GM21825 (cell line): ENCODE measurements around the gene VGLL1.

Experiments used
- ATAC-seq: cut with Tn5 transposase; IDR thresholded peaks from one replicate; pipeline ENCODE4 v1.9.1; 2021; ENCODE audit warnings: mild to moderate bottlenecking, moderate library complexity; ENCODE audit not compliant: unreplicated experiment

The VGLL1 gene

DNA sequence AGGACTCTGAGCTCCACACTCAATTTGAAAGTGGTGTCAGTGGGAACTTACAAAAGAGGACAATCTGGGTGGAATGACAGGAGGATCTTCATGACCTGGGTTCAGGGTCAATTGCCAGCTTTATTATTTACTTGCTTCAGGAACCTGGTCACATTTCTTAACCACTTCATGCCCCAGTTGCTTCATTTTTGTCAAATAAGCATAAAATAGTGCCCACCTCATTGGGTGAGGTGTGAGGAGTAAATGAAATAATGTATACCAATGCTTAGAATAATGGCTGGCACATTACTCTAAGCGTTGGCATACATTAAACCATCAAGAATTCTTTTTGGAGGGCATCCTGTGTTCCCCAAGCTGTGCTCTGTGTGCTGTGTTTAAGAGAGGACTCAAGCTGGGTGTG, 19.4 kb downstream of the VGLL1 start:
- no peak for ATAC-seq

GRCh38 chrX:136555694-136556093, 23.7 kb downstream of the VGLL1 start:
- no peak for ATAC-seq

GRCh38 chrX:136572030-136572429, 40.0 kb downstream of the VGLL1 start:
- ATAC-seq: no peak

GRCh38 chrX:136574548-136574947, 42.5 kb downstream of the VGLL1 start:
- no peak for ATAC-seq

- peak; percentile 84 for ATAC-seq
These were observed 45.5 kb downstream of the VGLL1 start for GRCh38 chrX:136577552-136577951.

- ATAC-seq: no peak
These were observed 48.3 kb downstream of the VGLL1 start for GRCh38 chrX:136580316-136580715.

DNA sequence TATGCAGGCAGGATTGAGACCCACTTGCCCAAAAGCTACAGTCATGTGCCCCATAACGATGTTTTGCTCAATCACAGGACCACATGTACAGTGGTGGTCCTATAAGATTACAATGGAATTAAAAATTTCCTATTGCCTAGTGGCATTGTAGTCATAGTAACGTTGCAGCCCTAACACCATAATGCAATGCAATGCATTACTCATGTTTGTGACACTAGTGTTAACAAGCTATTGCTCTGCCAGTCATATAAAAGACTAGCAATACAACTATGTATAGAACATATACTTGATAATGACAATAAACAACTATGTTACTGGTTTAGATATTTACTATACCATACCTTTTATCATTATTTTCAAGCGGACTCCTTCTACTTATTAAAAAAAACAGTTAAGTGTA, 50.6 kb downstream of the VGLL1 start:
- no peak for ATAC-seq

GRCh38 chrX:136584545-136584944, 52.5 kb downstream of the VGLL1 start:
- no peak for ATAC-seq

DNA sequence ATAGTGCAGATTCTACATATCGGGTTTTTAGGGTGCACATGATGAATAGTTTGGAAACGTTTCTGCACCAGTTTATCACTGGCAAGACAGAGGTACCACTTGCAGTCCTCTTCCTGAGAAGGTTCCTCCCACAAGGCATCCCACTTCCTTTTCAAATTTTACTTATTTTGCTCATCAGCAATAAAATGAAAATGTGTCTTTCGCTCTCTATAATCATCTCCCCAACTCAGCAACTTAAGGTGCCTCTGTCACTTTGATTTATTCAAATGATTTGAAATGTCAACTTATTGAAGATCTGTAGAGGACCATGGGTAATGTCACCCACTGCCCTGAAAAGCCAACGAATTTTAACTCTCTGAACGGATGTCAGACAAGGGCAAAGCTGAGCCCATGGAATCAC, 53.2 kb downstream of the VGLL1 start:
- no peak for ATAC-seq

- ATAC-seq: no peak
These were observed 53.9 kb downstream of the VGLL1 start for GRCh38 chrX:136585960-136586359.

DNA sequence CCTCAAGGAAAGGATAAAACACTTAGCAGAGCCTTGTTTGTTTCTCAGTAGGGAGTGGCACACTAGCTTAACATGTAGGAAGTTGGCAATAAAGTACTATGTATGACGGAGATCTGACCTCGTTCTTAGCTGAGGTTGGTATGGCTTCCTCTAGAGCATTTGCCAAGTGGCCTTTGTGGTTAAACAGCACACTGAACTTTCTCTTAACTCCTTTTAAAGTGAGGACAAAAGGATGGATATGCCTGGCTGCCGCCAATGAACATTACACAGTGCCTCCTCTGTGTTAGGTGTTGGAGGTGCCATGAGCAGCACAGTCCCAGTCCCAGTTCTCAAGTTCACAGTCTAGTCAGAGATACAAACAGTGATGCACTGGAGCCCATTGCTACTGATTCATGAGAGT, 54.4 kb downstream of the VGLL1 start:
- no peak for ATAC-seq

DNA sequence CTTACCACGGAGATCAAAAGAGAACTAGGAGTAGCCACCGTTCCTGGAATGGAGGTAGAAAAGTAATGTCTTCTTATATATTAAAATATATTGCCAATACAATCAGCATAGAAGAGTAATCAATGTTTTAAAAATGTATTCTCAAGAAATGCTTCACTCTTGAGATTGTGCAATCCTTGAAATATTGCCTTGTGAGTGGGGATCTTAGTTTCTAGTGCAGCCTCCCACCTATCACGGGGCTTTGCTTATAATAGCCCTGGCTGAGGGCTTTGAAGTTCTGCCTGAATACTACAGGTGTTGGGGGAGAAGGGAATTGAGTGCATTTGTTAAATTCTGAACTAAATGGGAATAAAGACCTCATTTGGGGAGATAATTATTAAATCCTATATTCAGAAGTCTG, 55.5 kb downstream of the VGLL1 start:
- ATAC-seq: no peak

GRCh38 chrX:136588036-136588435, 56.0 kb downstream of the VGLL1 start:
- peak; percentile 56 for ATAC-seq

- no peak for ATAC-seq
These were observed 58.0 kb downstream of the VGLL1 start for GRCh38 chrX:136589966-136590365.

DNA sequence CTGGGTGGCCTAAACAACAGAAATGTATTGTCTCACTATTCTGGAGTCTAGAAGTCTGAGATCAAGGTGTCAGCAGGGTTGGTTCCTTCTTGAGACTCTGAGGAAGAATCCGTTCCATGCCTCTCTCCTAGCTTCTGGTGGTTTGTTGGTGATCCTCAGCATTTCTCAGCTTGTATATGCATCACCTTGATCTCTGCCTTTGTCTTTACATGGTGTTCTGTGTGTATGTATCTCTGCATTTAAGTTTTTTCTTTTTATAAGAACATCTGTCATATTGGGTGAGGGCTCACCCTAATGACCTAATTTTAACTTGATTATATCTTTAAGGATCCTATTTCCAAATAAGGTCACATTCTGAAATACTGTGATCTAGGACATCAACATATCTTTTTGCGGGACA, 65.3 kb downstream of the VGLL1 start:
- no peak for ATAC-seq

DNA sequence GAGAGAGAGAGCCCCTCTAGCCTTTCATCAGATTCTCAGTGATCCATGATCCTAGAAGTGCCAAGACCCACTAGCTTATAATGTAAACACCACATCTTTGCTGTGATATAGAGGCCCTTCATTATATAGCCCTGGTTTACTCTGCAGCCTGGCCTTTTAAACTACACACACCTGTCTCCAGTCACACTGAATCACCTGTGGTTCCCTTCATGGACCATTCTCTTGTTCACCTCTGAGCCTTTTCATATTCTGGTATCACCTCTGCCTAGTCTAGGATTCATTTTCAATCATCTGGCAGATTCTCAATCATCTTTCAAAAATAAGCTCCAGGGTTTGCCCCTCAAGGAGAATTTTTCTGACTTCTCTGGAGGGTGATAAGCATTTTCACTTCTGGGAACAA, 65.9 kb downstream of the VGLL1 start:
- ATAC-seq: no peak

DNA sequence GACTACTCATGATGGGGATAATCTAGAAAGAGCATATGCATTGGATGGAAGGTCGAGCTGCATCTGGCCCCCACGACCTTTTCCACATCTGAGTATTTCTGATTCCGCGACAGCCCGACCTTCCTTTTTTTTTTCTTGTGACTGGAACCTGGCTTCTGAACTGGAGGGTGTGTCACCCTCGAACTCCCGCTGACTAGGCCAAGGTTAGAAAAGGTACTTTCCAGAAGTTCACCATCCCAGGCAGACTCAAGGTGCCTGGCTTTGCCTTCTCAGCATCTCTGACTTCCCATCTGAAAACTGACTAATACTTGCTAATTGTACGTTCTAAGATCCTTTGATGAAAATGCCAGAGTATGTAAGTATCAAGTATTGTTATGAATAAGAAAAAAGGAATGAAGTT, 66.6 kb downstream of the VGLL1 start:
- ATAC-seq: no peak

DNA sequence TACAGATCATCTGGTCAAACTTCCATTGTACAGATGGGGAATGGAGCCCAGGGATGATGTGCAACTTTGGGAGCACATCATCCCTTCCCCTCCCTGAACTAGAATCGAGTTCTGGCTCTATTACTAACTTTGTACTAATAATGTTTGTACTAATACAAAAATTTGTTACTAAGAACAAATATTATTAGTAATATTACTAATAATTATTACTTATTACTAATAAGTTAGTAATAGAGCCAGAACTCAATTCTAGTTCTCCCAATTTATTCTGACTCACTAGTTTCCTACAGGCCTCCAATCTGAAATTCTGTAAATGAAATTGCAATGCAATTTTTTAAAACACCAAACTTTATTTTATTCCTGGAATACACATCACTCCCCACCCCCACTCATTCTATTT, 68.0 kb downstream of the VGLL1 start:
- no peak for ATAC-seq
